Upper lobe of left lung (tissue), 4 donors: Measurements from ENCODE around the gene FAM216B.

Experiments
- CTCF ChIP-seq, 6 experiments: fragments of 450-650 bp in 4 of 6; fragments of 200-600 bp in 2 of 6; sonication (generic) in 2 of 6; IDR thresholded peaks; one replicate each; pipeline ENCODE4 v1.5.1; 2016 to 2019; ENCODE audit warnings: antibody characterized with exemption in 6 of 6
- EP300 ChIP-seq, 4 donors: sonication (generic); formaldehyde crosslinking; IDR thresholded peaks; one replicate each; pipeline ENCODE4 v1.5.1; 2017; ENCODE audit warnings: antibody characterized with exemption in 4 of 4, control low read depth in 2 of 4

- TF ChIP-seq EP300 (IDR thresholded peaks at IDR 0.05), result no peak
- TF ChIP-seq CTCF (IDR thresholded peaks at IDR 0.05), result no peak
Observed at GRCh38 chr13:42792154-42792553, 10.8 kb downstream of the FAM216B start.
